ENCODE measurements around the gene EFNA1.
"Not testable (repeated sequence)": the region's sequence is repeated elsewhere in the genome, so short reads cannot be mapped to it uniquely, and the experiment has no call there.

Gene EFNA1

DNA sequence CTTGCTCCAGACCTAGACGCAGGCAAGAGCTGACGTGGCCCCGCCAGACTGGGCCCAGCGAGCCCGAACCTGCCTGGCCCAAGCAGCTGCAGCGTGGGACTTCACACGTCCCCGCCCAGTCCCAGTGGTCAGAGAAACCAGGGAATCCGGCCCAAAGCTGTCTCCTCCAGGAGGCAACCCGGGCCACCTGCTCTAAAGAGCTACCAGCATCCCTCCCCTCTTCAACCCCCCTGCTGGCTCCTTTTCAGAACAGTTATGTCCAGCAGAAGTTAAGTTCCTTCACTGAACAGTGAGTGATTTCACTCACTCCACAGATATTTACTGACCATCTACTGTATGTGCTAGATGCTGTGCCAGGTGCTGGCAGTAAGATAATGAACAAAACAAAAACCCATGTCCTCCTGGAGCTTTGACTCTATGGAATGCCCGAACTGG is 2.1 kb upstream of the EFNA1 start:
- DNase-seq = no peak

DNA sequence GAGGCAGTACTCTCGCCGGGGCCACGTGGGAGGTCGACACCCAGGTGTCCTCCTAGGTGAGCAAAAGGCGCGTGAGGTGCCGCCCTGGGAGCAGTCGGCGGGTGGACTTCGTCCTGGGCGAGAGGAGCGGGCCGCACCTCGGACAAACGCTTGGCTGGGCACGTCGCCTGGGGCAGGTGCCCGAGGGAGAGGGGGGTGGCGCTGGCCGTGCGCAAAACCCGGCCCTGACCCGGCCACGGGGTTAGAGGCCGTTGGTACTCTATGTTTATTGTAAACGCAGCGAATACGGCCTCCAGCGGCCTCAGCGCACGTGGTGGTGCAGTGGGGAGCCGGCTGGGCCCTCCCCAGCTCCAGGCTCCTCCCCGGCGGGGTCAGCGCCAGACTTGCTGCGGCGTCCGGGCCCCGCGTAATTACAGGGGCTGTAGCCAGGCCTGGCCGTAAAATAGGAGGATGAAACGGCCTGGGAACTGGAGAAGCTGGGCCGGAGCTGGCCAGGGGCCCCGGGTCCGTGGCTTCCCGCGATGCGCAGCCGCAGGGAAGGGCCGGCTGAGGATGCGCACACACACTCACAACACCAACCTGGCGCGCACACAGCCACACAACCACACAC is 1.6 kb upstream of the EFNA1 start:
- no peak for DNase-seq

DNA sequence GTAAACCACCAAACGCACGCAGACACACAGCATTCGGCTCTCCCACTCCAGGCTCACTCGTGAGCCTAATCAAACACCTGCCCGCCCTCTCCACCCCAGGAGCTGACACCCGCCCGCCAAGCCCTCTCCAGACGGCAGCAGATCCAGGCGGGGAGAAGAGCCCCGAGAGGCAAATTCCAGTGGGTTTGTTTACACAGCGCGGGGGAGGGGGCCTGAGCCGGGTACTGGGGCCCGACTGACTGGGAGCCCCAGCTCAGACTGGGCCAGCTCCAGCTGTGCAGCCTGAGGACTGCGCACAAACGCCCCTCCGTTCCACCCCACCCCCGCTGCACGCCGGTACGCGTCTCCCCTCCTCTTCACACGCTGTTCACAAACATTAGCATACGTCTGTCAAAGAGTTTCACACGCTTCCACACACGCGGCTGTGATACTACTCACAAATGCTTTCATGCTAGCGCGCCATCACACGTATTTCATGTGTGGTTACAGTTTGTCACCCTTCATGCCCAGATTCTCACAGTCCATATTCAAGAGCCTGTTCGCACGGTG is 1.0 kb upstream of the EFNA1 start:
- peak; percentile 16 for DNase-seq

DNA sequence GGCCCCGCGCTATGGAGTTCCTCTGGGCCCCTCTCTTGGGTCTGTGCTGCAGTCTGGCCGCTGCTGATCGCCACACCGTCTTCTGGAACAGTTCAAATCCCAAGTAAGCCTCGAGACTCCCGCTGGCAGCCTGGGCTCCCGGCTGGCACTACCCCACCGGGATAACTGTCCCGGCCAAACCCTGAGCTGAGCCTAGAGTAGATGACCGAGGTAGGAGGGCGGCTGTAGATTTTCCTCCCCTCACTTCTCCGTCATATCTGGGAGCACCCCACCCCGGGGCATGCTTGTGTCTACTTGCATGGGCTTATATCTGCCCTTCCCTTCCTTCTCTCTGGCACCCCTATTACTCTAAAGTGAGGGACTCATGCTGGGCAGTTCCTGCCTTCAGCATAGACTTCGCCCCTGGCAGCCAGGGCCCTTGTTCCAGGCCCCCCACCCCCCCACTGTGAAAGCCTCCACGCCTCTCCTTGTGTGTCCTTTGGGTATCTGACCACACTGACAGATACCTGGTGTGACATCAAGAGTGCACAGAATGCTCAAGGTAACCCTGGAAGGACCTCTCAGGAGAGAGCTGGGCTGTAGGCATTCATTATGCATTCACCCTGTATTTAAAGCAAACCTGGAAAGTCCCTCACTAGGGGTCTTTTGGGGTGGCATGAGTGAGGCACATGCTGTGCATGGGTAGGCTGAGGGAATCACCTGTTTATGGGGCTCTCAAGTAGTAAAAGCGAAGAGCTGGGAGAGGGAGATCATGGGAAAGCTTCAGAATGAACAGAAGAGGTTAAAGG is 485 bp downstream of the EFNA1 start:
- no peak for DNase-seq

DNA sequence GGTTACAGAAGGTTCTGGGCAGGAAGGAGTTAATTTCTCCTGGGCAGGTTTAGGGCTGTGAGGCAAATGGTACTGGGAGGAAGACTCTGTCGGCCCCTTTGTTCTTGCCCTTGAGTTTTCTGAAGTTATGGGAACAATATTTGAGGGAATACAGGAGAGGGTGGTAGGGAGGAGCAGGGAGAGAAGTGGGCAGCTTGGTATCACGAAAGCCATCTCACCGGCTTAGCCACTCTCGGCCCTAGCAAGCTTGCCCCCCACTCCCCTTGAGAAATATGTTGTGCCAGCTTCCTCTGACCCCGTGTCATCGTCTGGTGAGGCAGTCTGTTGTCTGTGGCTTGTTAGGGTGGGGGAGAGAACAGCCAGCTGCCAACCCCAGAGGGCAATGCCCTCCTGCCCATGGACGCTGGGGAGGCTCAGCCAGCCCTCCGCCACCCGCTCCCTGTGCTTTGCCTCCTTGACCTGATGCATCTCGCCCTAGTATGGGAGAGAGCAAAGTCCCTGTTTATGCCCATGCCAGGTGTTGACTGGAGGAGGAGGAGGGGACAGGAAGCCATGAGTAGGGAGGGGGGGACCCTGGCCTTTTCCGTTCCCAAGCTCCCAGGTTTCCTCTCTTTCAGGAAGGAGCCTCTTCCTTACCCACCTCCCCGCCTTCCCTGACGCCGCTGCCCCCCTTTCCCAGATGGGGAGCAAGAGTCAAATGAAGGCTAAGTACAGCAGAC is 1.2 kb downstream of the EFNA1 start:
- DNase-seq = no peak

DNA sequence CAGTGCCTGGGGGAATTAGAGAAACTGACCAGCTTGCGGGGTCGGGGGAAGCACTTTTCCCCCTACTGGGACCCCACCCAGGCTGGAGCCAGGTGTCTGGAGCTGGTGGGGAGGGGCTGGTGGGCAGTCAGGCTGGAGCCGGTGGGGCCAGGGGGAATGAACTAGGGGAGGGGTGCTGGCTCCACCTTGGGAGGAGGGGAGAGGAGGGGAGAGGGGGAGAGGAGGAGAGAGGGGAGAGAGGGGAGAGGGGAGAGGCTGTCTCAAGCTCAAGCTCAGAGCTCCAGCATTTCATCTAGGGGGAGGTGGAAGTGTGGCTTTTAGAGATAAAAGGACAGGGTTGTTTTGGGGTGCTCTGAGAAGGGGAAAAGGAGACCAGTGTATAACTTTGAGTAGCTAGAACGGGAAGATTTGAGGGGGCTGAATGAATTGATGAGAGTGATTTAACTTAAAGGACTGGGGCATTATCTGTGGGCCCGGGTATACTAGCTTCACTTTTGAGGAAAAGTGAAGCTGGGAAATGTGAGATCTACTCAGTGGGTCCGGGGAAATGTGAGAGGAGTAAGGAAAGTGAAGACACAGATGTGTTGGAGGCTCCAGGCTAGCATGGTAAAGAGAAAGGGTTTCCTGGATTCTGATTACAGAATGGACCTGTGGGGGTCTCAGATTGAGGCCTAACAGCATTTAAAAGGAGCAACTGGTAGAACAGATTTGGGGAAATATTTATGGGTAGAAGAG is 2.8 kb downstream of the EFNA1 start:
- no peak for DNase-seq

DNA sequence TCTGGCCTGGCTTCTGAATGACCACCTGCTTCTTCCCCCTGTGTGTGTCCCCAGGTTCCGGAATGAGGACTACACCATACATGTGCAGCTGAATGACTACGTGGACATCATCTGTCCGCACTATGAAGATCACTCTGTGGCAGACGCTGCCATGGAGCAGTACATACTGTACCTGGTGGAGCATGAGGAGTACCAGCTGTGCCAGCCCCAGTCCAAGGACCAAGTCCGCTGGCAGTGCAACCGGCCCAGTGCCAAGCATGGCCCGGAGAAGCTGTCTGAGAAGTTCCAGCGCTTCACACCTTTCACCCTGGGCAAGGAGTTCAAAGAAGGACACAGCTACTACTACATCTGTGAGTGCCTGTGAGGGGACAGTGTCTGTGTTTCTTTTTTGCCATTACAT is 3.6 kb downstream of the EFNA1 start:
- DNase-seq = no peak

DNA sequence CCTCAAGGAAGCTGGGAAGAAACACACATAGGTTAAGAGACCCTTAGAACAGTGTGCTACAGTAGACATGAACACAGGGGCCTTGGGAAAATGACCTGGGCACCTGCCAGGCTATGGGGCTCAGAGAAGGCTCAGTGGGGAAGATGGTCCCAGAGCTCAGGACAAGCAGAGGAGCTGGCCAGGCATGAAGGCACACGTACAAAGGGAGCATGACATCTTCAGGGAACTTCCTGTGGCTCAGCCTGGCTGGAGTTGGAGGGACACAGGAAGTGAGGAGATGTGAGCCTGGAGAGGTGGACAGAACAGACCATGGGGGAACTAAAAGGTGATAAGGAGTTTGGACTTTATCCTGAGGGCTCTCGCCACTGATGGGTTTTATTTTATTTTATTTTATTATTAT is 4.2 kb downstream of the EFNA1 start:
- no peak for DNase-seq

DNA sequence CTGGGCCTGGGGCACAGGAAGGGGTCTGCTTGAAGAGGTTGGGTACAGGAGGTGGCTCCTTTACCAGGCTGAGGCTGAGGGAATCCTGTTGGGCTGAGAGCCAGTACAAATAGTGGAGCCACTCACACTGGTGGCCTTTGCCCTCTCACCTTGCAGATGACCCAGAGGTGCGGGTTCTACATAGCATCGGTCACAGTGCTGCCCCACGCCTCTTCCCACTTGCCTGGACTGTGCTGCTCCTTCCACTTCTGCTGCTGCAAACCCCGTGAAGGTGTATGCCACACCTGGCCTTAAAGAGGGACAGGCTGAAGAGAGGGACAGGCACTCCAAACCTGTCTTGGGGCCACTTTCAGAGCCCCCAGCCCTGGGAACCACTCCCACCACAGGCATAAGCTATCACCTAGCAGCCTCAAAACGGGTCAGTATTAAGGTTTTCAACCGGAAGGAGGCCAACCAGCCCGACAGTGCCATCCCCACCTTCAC is 6.2 kb downstream of the EFNA1 start:
- no peak for DNase-seq

DNA sequence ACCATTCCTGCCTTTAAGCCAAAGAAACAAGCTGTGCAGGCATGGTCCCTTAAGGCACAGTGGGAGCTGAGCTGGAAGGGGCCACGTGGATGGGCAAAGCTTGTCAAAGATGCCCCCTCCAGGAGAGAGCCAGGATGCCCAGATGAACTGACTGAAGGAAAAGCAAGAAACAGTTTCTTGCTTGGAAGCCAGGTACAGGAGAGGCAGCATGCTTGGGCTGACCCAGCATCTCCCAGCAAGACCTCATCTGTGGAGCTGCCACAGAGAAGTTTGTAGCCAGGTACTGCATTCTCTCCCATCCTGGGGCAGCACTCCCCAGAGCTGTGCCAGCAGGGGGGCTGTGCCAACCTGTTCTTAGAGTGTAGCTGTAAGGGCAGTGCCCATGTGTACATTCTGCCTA is 6.6 kb downstream of the EFNA1 start:
- no peak for DNase-seq

DNA sequence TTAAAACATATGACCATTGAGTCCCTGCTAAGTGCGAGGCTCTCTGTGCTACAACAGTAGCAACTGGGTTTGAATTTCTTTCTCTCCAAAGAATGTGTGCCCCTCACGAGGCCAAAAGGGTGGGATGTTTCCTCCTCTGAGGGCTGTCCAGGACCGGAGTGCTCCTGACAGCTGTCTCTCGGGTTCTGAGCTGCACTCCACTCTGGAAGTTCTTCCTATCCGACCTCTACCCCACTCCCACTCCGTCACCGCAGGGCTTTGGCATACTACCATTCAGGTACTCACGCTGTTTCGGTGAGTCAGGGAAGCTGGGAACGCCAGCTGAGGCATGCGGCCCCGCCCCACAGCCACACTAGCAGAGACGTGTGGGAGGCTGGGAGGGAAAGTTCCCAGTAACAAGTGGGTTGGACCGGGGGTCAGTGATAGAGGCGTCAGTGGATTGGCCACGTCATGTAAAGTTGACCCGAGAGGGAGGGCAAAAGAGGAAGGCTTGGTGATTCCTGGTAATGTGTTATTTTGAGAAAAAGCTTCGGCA is 7.3 kb downstream of the EFNA1 start:
- peak; percentile 60 for DNase-seq

DNA sequence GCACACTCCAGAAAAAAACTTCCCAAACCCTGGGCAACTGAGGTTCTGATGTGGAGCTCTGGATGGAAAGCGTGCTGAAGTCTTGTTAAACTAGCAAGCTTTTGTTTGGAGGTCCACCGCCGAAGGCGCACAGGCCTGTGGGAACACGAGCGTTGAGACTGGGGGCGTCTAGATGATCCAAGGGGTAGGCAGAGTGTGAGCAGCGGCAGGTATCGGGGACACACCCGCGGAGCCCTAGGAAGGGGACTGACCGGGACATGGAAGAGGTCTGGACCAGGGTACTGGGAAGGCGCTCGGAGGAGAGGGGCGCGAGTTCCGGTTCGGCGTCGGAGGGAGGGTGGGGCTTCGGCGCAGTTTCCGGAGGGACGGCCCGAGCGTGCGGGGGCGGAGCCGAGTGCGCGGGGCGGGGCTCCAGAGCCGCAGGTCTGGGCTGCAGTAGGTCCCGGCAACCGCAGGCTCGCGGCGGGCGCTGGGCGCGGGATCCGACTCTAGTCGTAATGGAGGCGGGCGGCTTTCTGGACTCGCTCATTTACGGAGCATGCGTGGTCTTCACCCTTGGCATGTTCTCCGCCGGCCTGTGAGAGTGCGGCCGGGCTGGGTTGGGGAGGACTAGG is 7.8 kb downstream of the EFNA1 start, which contains the start of gene SLC50A1:
TSS of gene SLC50A1 (plus strand) at position 438 of the 614 bp plus-strand sequence. CDS start at position 498, 60 bp downstream.
- DNase-seq = peak; percentile 86

DNA sequence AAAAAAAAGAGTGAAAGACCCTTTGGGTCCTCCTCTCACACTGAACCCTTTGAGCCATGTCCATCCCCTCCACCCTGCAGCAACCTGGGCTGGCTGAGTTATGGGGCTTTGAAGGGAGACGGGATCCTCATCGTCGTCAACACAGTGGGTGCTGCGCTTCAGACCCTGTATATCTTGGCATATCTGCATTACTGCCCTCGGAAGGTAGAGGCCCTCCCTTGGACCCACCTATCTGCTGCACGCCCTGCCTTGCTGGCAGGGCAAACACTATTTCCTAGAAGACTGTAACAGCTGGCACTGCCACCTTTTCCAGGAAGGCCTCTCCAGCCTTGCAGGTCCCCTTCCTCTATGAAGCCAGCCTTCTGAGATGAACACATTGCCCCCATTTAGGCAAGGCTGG is 9.1 kb downstream of the EFNA1 start:
- no peak for DNase-seq

DNA sequence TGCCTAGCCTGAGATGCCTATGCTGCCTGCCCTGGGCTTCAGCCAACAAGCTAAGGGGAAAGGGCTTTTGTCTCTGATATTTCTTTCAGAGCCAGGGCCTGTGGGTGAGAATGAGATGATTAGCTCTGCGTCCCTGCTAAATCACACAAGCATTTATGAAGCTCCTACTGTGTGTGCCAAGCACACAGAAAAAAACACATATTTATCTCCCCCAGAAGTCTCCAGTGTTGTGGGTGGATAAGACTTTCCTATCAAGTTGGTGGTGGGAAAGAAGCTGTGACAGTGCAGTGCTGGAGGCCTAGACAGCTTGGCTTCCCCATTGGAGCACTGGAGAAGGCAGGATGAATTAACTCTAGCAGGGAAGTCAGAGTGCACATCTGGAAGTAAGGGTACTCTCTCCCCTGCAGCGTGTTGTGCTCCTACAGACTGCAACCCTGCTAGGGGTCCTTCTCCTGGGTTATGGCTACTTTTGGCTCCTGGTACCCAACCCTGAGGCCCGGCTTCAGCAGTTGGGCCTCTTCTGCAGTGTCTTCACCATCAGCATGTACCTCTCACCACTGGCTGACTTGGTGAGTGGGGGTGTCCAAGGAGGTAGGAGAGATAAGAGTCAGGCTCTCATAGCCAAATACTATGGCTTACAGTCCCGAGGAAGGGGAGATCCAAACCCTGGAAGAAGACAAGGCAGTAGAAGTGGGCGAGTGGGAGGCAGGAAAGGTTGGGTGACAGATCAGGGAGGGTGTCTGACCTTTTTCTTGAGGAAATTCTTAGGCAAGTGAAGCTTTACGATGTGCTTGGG is 9.7 kb downstream of the EFNA1 start:
- DNase-seq = no peak

DNA sequence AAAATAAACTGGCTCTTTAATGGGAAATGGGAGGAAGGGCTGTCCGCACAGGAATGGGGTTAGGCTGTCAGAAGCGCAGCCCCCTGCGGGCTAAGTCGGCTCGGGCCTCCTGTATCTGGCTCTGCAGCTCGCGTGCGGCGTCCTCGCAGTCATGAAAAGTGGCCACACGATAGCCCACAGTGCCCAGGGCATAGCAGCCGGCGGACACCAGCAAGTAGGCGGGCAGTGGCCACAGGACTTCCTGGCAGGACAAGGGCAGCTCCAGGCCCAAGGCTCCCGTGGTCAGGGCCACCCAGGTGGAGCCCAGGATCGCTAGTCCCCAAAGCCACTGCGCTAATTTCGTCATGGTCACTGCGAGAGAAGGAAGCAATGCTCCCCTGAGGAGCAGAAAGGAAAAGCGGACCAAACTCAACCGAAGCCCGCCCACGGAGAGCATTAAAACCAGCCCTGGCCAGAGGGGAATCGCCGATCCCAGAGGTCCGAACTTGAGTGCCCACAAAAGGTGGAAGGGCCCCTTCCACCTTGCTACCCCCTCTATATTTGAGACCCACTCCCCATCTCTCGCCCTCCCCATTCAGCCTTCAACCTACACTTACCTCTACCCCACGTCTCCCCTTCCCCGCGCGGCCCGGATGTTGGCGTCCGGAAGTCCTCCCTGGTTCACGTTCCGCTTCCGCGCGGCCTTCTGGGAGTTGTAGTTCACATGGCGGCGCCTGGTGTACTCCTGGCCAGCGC is 12.4 kb downstream of the EFNA1 start, which contains the start of gene DPM3:
TSS of gene DPM3 (minus strand) at position 637 of the 735 bp plus-strand sequence. CDS start at position 346, 291 bp downstream.
- peak; percentile 87 for DNase-seq

DNA sequence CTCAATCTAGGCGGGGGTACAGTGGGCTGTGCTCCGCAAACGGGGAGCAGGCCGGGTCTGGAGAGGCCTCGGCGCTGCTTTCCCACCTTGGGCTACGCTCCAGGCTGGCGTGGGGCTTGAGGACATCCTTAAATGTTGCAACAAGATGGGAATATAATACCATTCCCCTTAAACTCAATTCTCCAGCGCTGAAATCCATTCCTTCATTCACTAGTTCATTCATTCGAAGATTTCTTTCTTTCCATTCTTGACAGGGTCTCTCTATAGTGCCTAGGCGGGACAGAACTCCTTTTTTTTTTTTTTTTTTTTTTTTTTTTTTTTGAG is 12.9 kb downstream of the EFNA1 start:
- no peak for DNase-seq

DNA sequence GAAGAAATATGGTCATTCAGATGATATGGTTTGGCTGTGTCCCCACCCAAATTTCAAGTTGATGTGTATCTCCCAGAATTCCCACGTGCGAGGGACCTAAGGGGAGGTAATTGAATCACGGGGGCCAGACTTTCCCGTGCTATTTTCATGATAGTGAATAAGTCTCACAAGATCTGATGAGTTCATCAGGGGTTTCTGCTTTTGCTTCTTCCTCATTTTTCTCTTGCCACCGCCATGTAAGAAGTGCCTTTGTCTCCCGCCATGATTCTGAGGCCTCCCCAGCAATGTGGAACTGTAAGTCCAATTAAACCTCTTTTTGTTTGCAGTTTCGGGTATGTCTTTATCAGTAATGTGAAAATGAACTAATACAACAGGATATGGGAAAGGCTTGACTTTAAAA is 14.1 kb downstream of the EFNA1 start:
- no peak for DNase-seq

DNA sequence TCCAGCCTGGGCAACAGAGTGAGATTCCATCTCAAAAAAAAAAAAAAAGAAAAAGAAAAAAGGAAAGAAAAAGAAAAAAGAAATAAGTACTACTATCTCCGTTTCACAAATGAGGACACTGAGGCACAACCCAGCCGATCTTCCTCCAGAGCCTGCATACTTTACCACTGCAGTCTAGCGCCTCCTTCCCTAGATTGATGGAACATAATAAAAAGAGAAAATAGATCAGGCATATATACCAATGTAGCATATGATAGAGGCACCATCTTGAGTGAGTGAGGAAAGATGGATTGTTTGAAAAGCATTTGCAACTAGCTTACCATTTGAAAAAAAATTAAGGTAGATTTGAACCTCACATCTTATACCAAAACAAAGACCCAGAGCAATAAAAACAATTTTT is 17.8 kb downstream of the EFNA1 start:
- DNase-seq = no peak

DNA sequence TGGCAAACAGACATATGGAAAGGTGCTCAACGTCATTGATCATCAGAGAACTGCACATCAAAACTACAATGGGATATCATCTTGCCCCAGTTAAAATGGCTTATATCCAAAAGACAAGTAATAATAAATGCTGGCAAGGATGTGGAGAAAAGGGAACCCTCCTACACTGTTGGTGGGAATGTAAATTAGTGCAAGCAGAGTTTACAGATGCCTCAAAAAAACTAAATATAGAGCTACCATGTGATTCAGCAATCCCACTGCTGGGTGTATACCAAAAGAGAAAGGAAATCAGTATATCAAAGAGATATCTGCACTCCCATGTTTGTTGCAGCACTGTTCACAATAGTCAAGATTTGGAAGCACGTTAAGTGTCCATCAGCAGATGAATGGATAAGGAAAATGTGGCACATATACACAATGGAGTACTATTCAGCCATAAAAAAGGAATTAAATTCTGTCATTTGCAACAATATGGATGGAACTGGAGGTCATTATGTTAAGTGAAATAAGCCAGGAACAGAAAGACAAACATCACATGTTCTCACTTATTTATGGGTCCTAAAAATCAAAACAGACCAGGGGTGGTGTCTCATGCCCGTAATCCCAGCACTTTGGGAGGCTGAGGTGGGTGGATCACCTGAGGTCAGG is 28.4 kb downstream of the EFNA1 start:
- not testable (repeated sequence) for DNase-seq

DNA sequence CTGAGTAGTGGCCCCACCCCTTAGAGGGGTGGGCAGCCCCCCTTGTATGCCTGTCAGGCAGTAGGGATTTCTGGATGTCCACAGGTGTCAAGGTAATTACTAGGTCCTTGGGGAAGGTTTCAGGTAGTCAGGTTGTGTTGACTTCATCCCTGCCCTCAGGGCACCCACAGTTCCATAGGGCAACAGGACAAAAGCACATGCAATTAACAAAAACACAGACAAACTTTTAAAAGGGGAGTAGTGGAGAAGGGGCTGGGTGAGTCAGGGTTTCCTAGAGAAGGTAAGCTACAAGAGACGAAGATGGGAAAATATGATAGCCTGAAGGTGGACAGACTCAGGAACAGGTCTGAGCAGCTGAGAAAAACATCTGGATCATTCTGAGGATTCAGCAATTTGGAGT is 31.3 kb downstream of the EFNA1 start:
- DNase-seq = no peak
